ENCODE data around the gene MEG3.

MEG3 gene

GRCh38 chr14:100884456-100884855 lies 58.5 kb downstream of the MEG3 start:
- no peak for DNase-seq

GRCh38 chr14:100885196-100885595 lies 59.3 kb downstream of the MEG3 start:
- DNase-seq, result no peak

- no peak for DNase-seq
Measured at GRCh38 chr14:100885617-100886016, 59.7 kb downstream of the MEG3 start.

- DNase-seq, result no peak
Measured at GRCh38 chr14:100887728-100888335, 61.9 kb downstream of the MEG3 start.

GRCh38 chr14:100888789-100889315 lies 62.9 kb downstream of the MEG3 start:
- no peak for DNase-seq

GRCh38 chr14:100889641-100890040 lies 63.7 kb downstream of the MEG3 start:
- DNase-seq, result no peak

- no peak for DNase-seq
Measured at GRCh38 chr14:100890061-100890850, 64.3 kb downstream of the MEG3 start.

- no peak for DNase-seq
Measured at GRCh38 chr14:100891051-100891450, 65.1 kb downstream of the MEG3 start.

- DNase-seq, result no peak
Measured at GRCh38 chr14:100891501-100892445, 65.9 kb downstream of the MEG3 start.

GRCh38 chr14:100892496-100893227 lies 66.7 kb downstream of the MEG3 start:
- DNase-seq, result no peak

- no peak for DNase-seq
Measured at GRCh38 chr14:100893228-100893601, 67.3 kb downstream of the MEG3 start.

GRCh38 chr14:100893760-100894159 lies 67.8 kb downstream of the MEG3 start:
- DNase-seq, result no peak

GRCh38 chr14:100894416-100894815 lies 68.5 kb downstream of the MEG3 start:
- DNase-seq, result no peak

GRCh38 chr14:100895411-100895810 lies 69.5 kb downstream of the MEG3 start:
- DNase-seq, result no peak

GRCh38 chr14:100896369-100897060 lies 70.6 kb downstream of the MEG3 start:
- DNase-seq, result no peak

- DNase-seq, result no peak
Measured at GRCh38 chr14:100898465-100898864, 72.5 kb downstream of the MEG3 start.

GRCh38 chr14:100898935-100899883 lies 73.3 kb downstream of the MEG3 start:
- no peak for DNase-seq

- no peak for DNase-seq
Measured at GRCh38 chr14:100899884-100900771, 74.2 kb downstream of the MEG3 start.

- no peak for DNase-seq
Measured at GRCh38 chr14:100900837-100901390, 75.0 kb downstream of the MEG3 start.

Measured in NCI-H1105 (cell line).